ENCODE data around the gene DSEL.

DSEL gene

GRCh38 chr18:67517444-67517765 lies 885 bp upstream of the DSEL start:
- no peaks in the 10 kb centered on the region for H3K27me3 ChIP-seq (ENCODE audit: control insufficient read depth, insufficient read depth, low read length)
- no peaks in the 10 kb centered on the region for H3K36me3 ChIP-seq (ENCODE audit: control insufficient read depth, insufficient read depth, low read length)
- H3K4me1 ChIP-seq (ENCODE audit: control insufficient read depth, insufficient read depth, low read length), result peaks cover 4% of the 10 kb centered on the region
- H3K9me3 ChIP-seq (ENCODE audit: control insufficient read depth, insufficient read depth, low read length), result no peaks in the 10 kb centered on the region
- H3K4me3 ChIP-seq (ENCODE audit: low read depth, low read length), result peak overlapping the region; percentile 82
- peak overlapping the region; percentile 41 for H3K9ac ChIP-seq (ENCODE audit: low read depth, low read length)

- H3K4me3 ChIP-seq (ENCODE audit: low read depth, low read length), result peak overlapping the region; percentile 84
- peaks cover 7% of the 10 kb centered on the region for H3K4me1 ChIP-seq (ENCODE audit: control insufficient read depth, insufficient read depth, low read length)
- no peaks in the 10 kb centered on the region for H3K27me3 ChIP-seq (ENCODE audit: control insufficient read depth, insufficient read depth, low read length)
- peak overlapping the region; percentile 50 for H3K9ac ChIP-seq (ENCODE audit: low read depth, low read length)
- H3K9me3 ChIP-seq (ENCODE audit: control insufficient read depth, insufficient read depth, low read length), result no peaks in the 10 kb centered on the region
- no peaks in the 10 kb centered on the region for H3K36me3 ChIP-seq (ENCODE audit: control insufficient read depth, insufficient read depth, low read length)
Observed at GRCh38 chr18:67515942-67516538, 480 bp downstream of the DSEL start.

- Histone ChIP-seq H3K9ac (ENCODE audit: low read depth, low read length) (no peak overlapping the region), H3K36me3 (ENCODE audit: control insufficient read depth, insufficient read depth, low read length) (no peaks in the 10 kb centered on the region), H3K27me3 (ENCODE audit: control insufficient read depth, insufficient read depth, low read length) (no peaks in the 10 kb centered on the region), H3K4me3 (ENCODE audit: low read depth, low read length) (peak overlapping the region; percentile 84), H3K4me1 (ENCODE audit: control insufficient read depth, insufficient read depth, low read length) (peaks cover 7% of the 10 kb centered on the region), H3K9me3 (ENCODE audit: control insufficient read depth, insufficient read depth, low read length) (no peaks in the 10 kb centered on the region)
Observed at GRCh38 chr18:67514901-67515540, 1.5 kb downstream of the DSEL start.

GRCh38 chr18:67514465-67514864 lies 2.1 kb downstream of the DSEL start:
- H3K4me3 ChIP-seq (ENCODE audit: low read depth, low read length), result peak overlapping the region; percentile 84

GRCh38 chr18:67513280-67513679 lies 3.2 kb downstream of the DSEL start:
- H3K4me3 ChIP-seq (ENCODE audit: low read depth, low read length), result no peak overlapping the region

More at GRCh38 chr18:67514465-67514864, 2.1 kb downstream of the DSEL start:
- Histone ChIP-seq H3K36me3 (ENCODE audit: control insufficient read depth, insufficient read depth, low read length) (no peaks in the 10 kb centered on the region), H3K9me3 (ENCODE audit: control insufficient read depth, insufficient read depth, low read length) (no peaks in the 10 kb centered on the region), H3K4me1 (ENCODE audit: control insufficient read depth, insufficient read depth, low read length) (peaks cover 7% of the 10 kb centered on the region), H3K27me3 (ENCODE audit: control insufficient read depth, insufficient read depth, low read length) (no peaks in the 10 kb centered on the region), H3K9ac (ENCODE audit: low read depth, low read length) (no peak overlapping the region)

GRCh38 chr18:67511840-67512239 lies 4.7 kb downstream of the DSEL start:
- Histone ChIP-seq H3K27me3 (ENCODE audit: control insufficient read depth, insufficient read depth, low read length) (no peaks in the 10 kb centered on the region), H3K9me3 (ENCODE audit: control insufficient read depth, insufficient read depth, low read length) (no peaks in the 10 kb centered on the region), H3K4me3 (ENCODE audit: low read depth, low read length) (no peak overlapping the region), H3K4me1 (ENCODE audit: control insufficient read depth, insufficient read depth, low read length) (peaks cover 3% of the 10 kb centered on the region), H3K9ac (ENCODE audit: low read depth, low read length) (no peak overlapping the region), H3K36me3 (ENCODE audit: control insufficient read depth, insufficient read depth, low read length) (no peaks in the 10 kb centered on the region)

More at GRCh38 chr18:67513280-67513679, 3.2 kb downstream of the DSEL start:
- H3K9me3 ChIP-seq (ENCODE audit: control insufficient read depth, insufficient read depth, low read length), result no peaks in the 10 kb centered on the region
- no peaks in the 10 kb centered on the region for H3K36me3 ChIP-seq (ENCODE audit: control insufficient read depth, insufficient read depth, low read length)
- H3K4me1 ChIP-seq (ENCODE audit: control insufficient read depth, insufficient read depth, low read length), result peaks cover 7% of the 10 kb centered on the region
- no peak overlapping the region for H3K9ac ChIP-seq (ENCODE audit: low read depth, low read length)
- H3K27me3 ChIP-seq (ENCODE audit: control insufficient read depth, insufficient read depth, low read length), result no peaks in the 10 kb centered on the region

GRCh38 chr18:67510831-67511230 lies 5.7 kb downstream of the DSEL start:
- Histone ChIP-seq H3K4me3 (ENCODE audit: low read depth, low read length) (no peak overlapping the region), H3K9ac (ENCODE audit: low read depth, low read length) (no peak overlapping the region), H3K9me3 (ENCODE audit: control insufficient read depth, insufficient read depth, low read length) (no peaks in the 10 kb centered on the region), H3K4me1 (ENCODE audit: control insufficient read depth, insufficient read depth, low read length) (peaks cover 3% of the 10 kb centered on the region), H3K36me3 (ENCODE audit: control insufficient read depth, insufficient read depth, low read length) (no peaks in the 10 kb centered on the region), H3K27me3 (ENCODE audit: control insufficient read depth, insufficient read depth, low read length) (no peaks in the 10 kb centered on the region)

- no peak overlapping the region for H3K9ac ChIP-seq (ENCODE audit: low read depth, low read length)
- no peak overlapping the region for H3K4me3 ChIP-seq (ENCODE audit: low read depth, low read length)
Observed at GRCh38 chr18:67509741-67510391, 6.7 kb downstream of the DSEL start.

GRCh38 chr18:67508146-67508545 lies 8.4 kb downstream of the DSEL start:
- Histone ChIP-seq H3K4me1 (ENCODE audit: control insufficient read depth, insufficient read depth, low read length) (peaks cover 3% of the 10 kb centered on the region), H3K36me3 (ENCODE audit: control insufficient read depth, insufficient read depth, low read length) (no peaks in the 10 kb centered on the region), H3K9me3 (ENCODE audit: control insufficient read depth, insufficient read depth, low read length) (no peaks in the 10 kb centered on the region), H3K4me3 (ENCODE audit: low read depth, low read length) (no peak overlapping the region), H3K9ac (ENCODE audit: low read depth, low read length) (no peak overlapping the region), H3K27me3 (ENCODE audit: control insufficient read depth, insufficient read depth, low read length) (no peaks in the 10 kb centered on the region)

More at GRCh38 chr18:67509741-67510391, 6.7 kb downstream of the DSEL start:
- no peaks in the 10 kb centered on the region for H3K36me3 ChIP-seq (ENCODE audit: control insufficient read depth, insufficient read depth, low read length)
- no peaks in the 10 kb centered on the region for H3K27me3 ChIP-seq (ENCODE audit: control insufficient read depth, insufficient read depth, low read length)
- no peaks in the 10 kb centered on the region for H3K9me3 ChIP-seq (ENCODE audit: control insufficient read depth, insufficient read depth, low read length)
- peaks cover 3% of the 10 kb centered on the region for H3K4me1 ChIP-seq (ENCODE audit: control insufficient read depth, insufficient read depth, low read length)

- Histone ChIP-seq H3K36me3 (ENCODE audit: control insufficient read depth, insufficient read depth, low read length) (no peaks in the 10 kb centered on the region), H3K9me3 (ENCODE audit: control insufficient read depth, insufficient read depth, low read length) (no peaks in the 10 kb centered on the region), H3K9ac (ENCODE audit: low read depth, low read length) (no peak overlapping the region), H3K4me1 (ENCODE audit: control insufficient read depth, insufficient read depth, low read length) (no peaks in the 10 kb centered on the region), H3K27me3 (ENCODE audit: control insufficient read depth, insufficient read depth, low read length) (no peaks in the 10 kb centered on the region), H3K4me3 (ENCODE audit: low read depth, low read length) (no peak overlapping the region)
Observed at GRCh38 chr18:67504739-67505138, 11.8 kb downstream of the DSEL start.

- Histone ChIP-seq H3K9me3 (ENCODE audit: control insufficient read depth, insufficient read depth, low read length) (no peaks in the 10 kb centered on the region), H3K36me3 (ENCODE audit: control insufficient read depth, insufficient read depth, low read length) (no peaks in the 10 kb centered on the region), H3K4me3 (ENCODE audit: low read depth, low read length) (no peak overlapping the region), H3K4me1 (ENCODE audit: control insufficient read depth, insufficient read depth, low read length) (no peaks in the 10 kb centered on the region), H3K9ac (ENCODE audit: low read depth, low read length) (no peak overlapping the region), H3K27me3 (ENCODE audit: control insufficient read depth, insufficient read depth, low read length) (no peaks in the 10 kb centered on the region)
Observed at GRCh38 chr18:67500522-67501205, 15.9 kb downstream of the DSEL start.
